Right ventricle myocardium superior (tissue), 1 donor: ENCODE measurements around the gene EXOC3L2. TPM values are rescaled to one million over a fixed set of nuclear protein-coding genes. Genes with fewer than 3 reads are reported as not detected.

Source experiments
- ATAC-seq: fragments of 200-7000 bp; cut with Tn5 transposase; one replicate; pipeline ENCODE4 v1.9.1; 2020; ENCODE audit warnings: mild to moderate bottlenecking; ENCODE audit not compliant: poor library complexity
- DNase-seq: peaks from one replicate; pipeline ENCODE4 v3.0.0-alpha.2; 2020
- intact Hi-C: fragments of 100-400 bp; cut with DNase I; formaldehyde crosslinking; loops from one replicate; pipeline ENCODE4 v1.11.2; 2022
- total RNA-seq: library from RNA; stranded (reverse); fragmentation: NEBNext Ultra II Directional; extraction: Animal tissue kit (Norgen Biotek cat#: 25700); gene quantifications from one replicate; pipeline ENCODE4 v1.2.1, GENCODE V29; 2021
- donor health status: DM: no; HTN: yes; CAD: no; lungs with severe emphysema.

Gene EXOC3L2
- total RNA-seq, 1 donor from 2014 or later = 1.3 TPM

GRCh38 chr19:45171211-45171623 lies 74.0 kb downstream of the EXOC3L2 start:
- intact Hi-C loops = no loop called here
- peak; percentile 40 for DNase-seq
- no peak for ATAC-seq

- ATAC-seq (no peak), DNase-seq (no peak)
- intact Hi-C loops = no loop called here
These were observed 74.8 kb downstream of the EXOC3L2 start for GRCh38 chr19:45170146-45171106.

GRCh38 chr19:45169602-45170001 lies 75.6 kb downstream of the EXOC3L2 start:
- ATAC-seq (no peak), DNase-seq (no peak)
- intact Hi-C loops = no loop called here

- DNase-seq (no peak), ATAC-seq (no peak)
- intact Hi-C loops = no loop called here
These were observed 76.3 kb downstream of the EXOC3L2 start for GRCh38 chr19:45168767-45169351.

- intact Hi-C loops = no loop called here
- ATAC-seq (no peak), DNase-seq (no peak)
These were observed 78.4 kb downstream of the EXOC3L2 start for GRCh38 chr19:45166723-45167252.

GRCh38 chr19:45164577-45165335 lies 80.5 kb downstream of the EXOC3L2 start:
- intact Hi-C loops = no loop called here
- ATAC-seq = peak; percentile 65
- peak; percentile 61 for DNase-seq

- ATAC-seq = no peak
- intact Hi-C loops = no loop called here
- no peak for DNase-seq
These were observed 81.3 kb downstream of the EXOC3L2 start for GRCh38 chr19:45163751-45164460.

- ATAC-seq = no peak
- intact Hi-C loops = no loop called here
These were observed 82.1 kb downstream of the EXOC3L2 start for GRCh38 chr19:45163156-45163555.

GRCh38 chr19:45162608-45163143 lies 82.5 kb downstream of the EXOC3L2 start:
- intact Hi-C loops = no loop called here

More at GRCh38 chr19:45163156-45163555, 82.1 kb downstream of the EXOC3L2 start:
- no peak for DNase-seq

More at GRCh38 chr19:45162608-45163143, 82.5 kb downstream of the EXOC3L2 start:
- DNase-seq (no peak), ATAC-seq (no peak)

Other genes with a start within 250 kb of the EXOC3L2 start
- 2.9 TPM for gene RELB, start 243.9 kb downstream of the EXOC3L2 start, total RNA-seq
- 31.7 TPM for gene CLASRP, start 206.4 kb downstream of the EXOC3L2 start, total RNA-seq
- 0.32 TPM for gene ZNF296, start 168.9 kb downstream of the EXOC3L2 start, total RNA-seq
- 14.7 TPM for gene GEMIN7, start 166.1 kb downstream of the EXOC3L2 start, total RNA-seq
- gene PPP1R37, start 152.2 kb downstream of the EXOC3L2 start, total RNA-seq = 13.7 TPM
- not detected for gene NKPD1, start 84.4 kb downstream of the EXOC3L2 start, total RNA-seq
- 15.0 TPM for gene TRAPPC6A, start 67.2 kb downstream of the EXOC3L2 start, total RNA-seq
- gene BLOC1S3, start 66.6 kb downstream of the EXOC3L2 start, total RNA-seq = 3.6 TPM
- gene MARK4, start 5.9 kb upstream of the EXOC3L2 start, total RNA-seq = 19.7 TPM
- 6,434 TPM for gene CKM, start 77.5 kb upstream of the EXOC3L2 start, total RNA-seq
- not detected for gene KLC3, start 95.3 kb upstream of the EXOC3L2 start, total RNA-seq
- 11.2 TPM for gene ERCC2, start 125.2 kb upstream of the EXOC3L2 start, total RNA-seq
- gene PPP1R13L, start 159.7 kb upstream of the EXOC3L2 start, total RNA-seq = 207 TPM
- 7.7 TPM for gene POLR1G, start 161.2 kb upstream of the EXOC3L2 start, total RNA-seq
- gene ERCC1, start 178.5 kb upstream of the EXOC3L2 start, total RNA-seq = 163 TPM
- 0.51 TPM for gene FOSB, start 222.6 kb upstream of the EXOC3L2 start, total RNA-seq